HG02981 (cell line): ENCODE data around the gene KAZN.
"Not testable (repeated sequence)": the region's sequence is repeated elsewhere in the genome, so short reads cannot be mapped to it uniquely, and the experiment has no call there.

Source experiments
- ATAC-seq: cut with Tn5 transposase; IDR thresholded peaks from one replicate; pipeline ENCODE4 v1.9.1; 2021; ENCODE audit warnings: mild to moderate bottlenecking, moderate library complexity; ENCODE audit not compliant: unreplicated experiment

KAZN gene

GRCh38 chr1:14962407-14962806 is 363.9 kb downstream of the KAZN start:
- no peak for ATAC-seq

- not testable (repeated sequence) for ATAC-seq
Observed at GRCh38 chr1:14963791-14964710, 365.6 kb downstream of the KAZN start.

GRCh38 chr1:14964711-14965055 is 366.2 kb downstream of the KAZN start:
- no peak for ATAC-seq

- ATAC-seq: no peak
Observed at GRCh38 chr1:14968251-14968851, 369.9 kb downstream of the KAZN start.

- no peak for ATAC-seq
Observed at GRCh38 chr1:14969006-14969405, 370.5 kb downstream of the KAZN start.

- ATAC-seq: no peak
Observed at GRCh38 chr1:14970115-14970798, 371.8 kb downstream of the KAZN start.

- no peak for ATAC-seq
Observed at GRCh38 chr1:14970799-14971141, 372.3 kb downstream of the KAZN start.

GRCh38 chr1:14971221-14971620 is 372.7 kb downstream of the KAZN start:
- ATAC-seq: no peak

- no peak for ATAC-seq
Observed at GRCh38 chr1:14972107-14972506, 373.6 kb downstream of the KAZN start.

- ATAC-seq: no peak
Observed at GRCh38 chr1:14973773-14974172, 375.3 kb downstream of the KAZN start.

GRCh38 chr1:14974361-14974760 is 375.9 kb downstream of the KAZN start:
- ATAC-seq: no peak

- no peak for ATAC-seq
Observed at GRCh38 chr1:14975119-14975518, 376.6 kb downstream of the KAZN start.

GRCh38 chr1:14976256-14976655 is 377.8 kb downstream of the KAZN start:
- no peak for ATAC-seq

GRCh38 chr1:14977338-14977931 is 378.9 kb downstream of the KAZN start:
- ATAC-seq: no peak

- ATAC-seq: no peak
Observed at GRCh38 chr1:14980621-14981218, 382.2 kb downstream of the KAZN start.

- ATAC-seq: no peak
Observed at GRCh38 chr1:14982029-14982428, 383.5 kb downstream of the KAZN start.

GRCh38 chr1:14983277-14983676 is 384.8 kb downstream of the KAZN start:
- no peak for ATAC-seq

GRCh38 chr1:14986168-14986567 is 387.7 kb downstream of the KAZN start:
- no peak for ATAC-seq

- no peak for ATAC-seq
Observed at GRCh38 chr1:14987829-14988603, 389.5 kb downstream of the KAZN start.

- no peak for ATAC-seq
Observed at GRCh38 chr1:14988636-14989035, 390.2 kb downstream of the KAZN start.
